HepG2 (cell line): Measurements from ENCODE around the gene TEKT1. TPM values are rescaled to one million over a fixed set of nuclear protein-coding genes. Genes with fewer than 3 reads are reported as not detected.

ENCODE experiments used
- CBX5 ChIP-seq: sonication (generic); formaldehyde crosslinking; IDR thresholded peaks from 2 replicates; pipeline ENCODE4 v1.4.0; 2020; ENCODE audit warnings: missing genetic modification reagents, borderline replicate concordance
- KLF9 ChIP-seq: IDR thresholded peaks from 2 replicates; pipeline ENCODE4 v1.6.1; 2016; ENCODE audit warnings: low read depth
- NFE2 ChIP-seq: sonication (generic); formaldehyde crosslinking; IDR thresholded peaks from 2 replicates; pipeline ENCODE4 v1.4.0; 2020; ENCODE audit warnings: missing genetic modification reagents
- SALL1 ChIP-seq: sonication (generic); formaldehyde crosslinking; IDR thresholded peaks from 2 replicates; pipeline ENCODE4 v1.8.0; 2022; ENCODE audit warnings: mild to moderate bottlenecking, missing genetic modification reagents
- SATB2 ChIP-seq: sonication (generic); formaldehyde crosslinking; IDR thresholded peaks from 2 replicates; pipeline ENCODE4 v1.5.0; 2020; ENCODE audit warnings: missing genetic modification reagents
- ZNF17 ChIP-seq: sonication (generic); formaldehyde crosslinking; IDR thresholded peaks from 2 replicates; pipeline ENCODE4 v1.5.0; 2020; ENCODE audit warnings: mild to moderate bottlenecking, missing genetic modification reagents
- ZNF225 ChIP-seq: sonication (generic); formaldehyde crosslinking; IDR thresholded peaks from 2 replicates; pipeline ENCODE4 v1.4.0; 2020; ENCODE audit warnings: mild to moderate bottlenecking, missing genetic modification reagents
- ZNF652 ChIP-seq: IDR thresholded peaks from 2 replicates; pipeline ENCODE4 v1.6.1; 2016; ENCODE audit warnings: low read depth, borderline replicate concordance
- polyA plus RNA-seq, 8 experiments: library from polyadenylated mRNA; depleted of rRNA in 3 of 8; stranded (reverse) in 7 of 8; unstranded in 1 of 8; fragments of >200 nt; fragmentation: Illumina TruSeq in 4 of 8; extraction: Trizol in 4 of 8; gene quantifications; 2 replicates each; pipeline versions ENCODE4 v1.2.1 to v1.2.3, GENCODE V29; 2011 to 2016; ENCODE audit warnings: low read depth in 4 of 8, missing spikeins in 1 of 8, mixed read lengths in 1 of 8; ENCODE audit not compliant: insufficient read depth in 1 of 8
- total RNA-seq, 5 experiments: library from RNA; depleted of rRNA; stranded (reverse); fragments of >200 nt; fragmentation: Illumina TruSeq; extraction: Trizol; gene quantifications; 2 replicates each; pipeline ENCODE4 v1.2.3, GENCODE V29; 2016; ENCODE audit warnings: low read depth in 1 of 5
- TF ChIP-seq, protein P1 (sequence below): IDR thresholded peaks from 2 replicates; pipeline ENCODE4 v1.6.1; 2016; ENCODE audit warnings: low read depth, control low read depth
- TF ChIP-seq, protein P2 (sequence below): sonication (generic); formaldehyde crosslinking; IDR thresholded peaks from 2 replicates; pipeline ENCODE4 v1.8.0; 2022; ENCODE audit warnings: missing genetic modification reagents, mild to moderate bottlenecking, moderate library complexity, borderline replicate concordance
- TF ChIP-seq, protein P3 (sequence below): sonication (generic); formaldehyde crosslinking; IDR thresholded peaks from 2 replicates; pipeline ENCODE4 v1.8.1; 2023; ENCODE audit warnings: mild to moderate bottlenecking, moderate library complexity, missing genetic modification reagents
- TF ChIP-seq, protein P4 (sequence below): sonication (generic); formaldehyde crosslinking; IDR thresholded peaks from 2 replicates; pipeline ENCODE4 v1.4.0; 2020; ENCODE audit warnings: missing genetic modification reagents
- TF ChIP-seq, protein P5 (sequence below): sonication (generic); formaldehyde crosslinking; IDR thresholded peaks from 2 replicates; pipeline ENCODE4 v1.4.0; 2020; ENCODE audit warnings: missing genetic modification reagents

The TEKT1 gene
- total and polyA plus RNA-seq, 2 of the 13 experiments (the other 11 are each of a cell fraction or from before 2014, with no cell fraction given) = not detected

DNA sequence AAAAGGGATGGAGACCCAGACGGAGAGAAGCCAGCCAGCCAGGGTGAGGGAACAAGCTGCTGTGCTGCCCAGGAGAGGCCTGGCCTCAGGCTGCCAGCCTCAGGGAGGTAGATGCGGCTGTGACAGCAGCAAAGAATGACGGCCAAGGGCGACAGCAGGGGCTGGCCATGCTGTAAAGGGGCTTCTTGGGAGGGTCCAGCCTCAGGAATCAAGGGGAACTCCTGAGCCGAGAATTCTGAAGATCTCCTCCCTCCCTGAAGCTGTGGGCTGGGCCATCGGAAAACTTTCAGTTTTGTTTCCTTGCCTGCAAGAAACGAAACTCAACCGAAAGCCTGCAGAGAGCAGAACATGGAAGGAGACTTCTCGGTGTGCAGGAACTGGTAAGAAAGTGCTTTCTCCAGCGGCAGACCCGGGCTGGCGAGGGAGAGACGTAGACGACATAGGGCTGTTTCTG, 75.8 kb downstream of the TEKT1 start, which contains the start of gene XAF1 (continued):
- TF ChIP-seq ZNF652 (CRISPR knock-in tag) (no peak), SATB2 (CRISPR knock-in tag) (no peak), ZNF17 (no peak), KLF9 (CRISPR knock-in tag) (no peak), NFE2 (CRISPR knock-in tag) (no peak), CBX5 (CRISPR knock-in tag) (no peak), ZNF225 (no peak), SALL1 (CRISPR knock-in tag) (peak; percentile 31; the same call in 1 of the 2 replicates)
- TF ChIP-seq, protein P1, sequence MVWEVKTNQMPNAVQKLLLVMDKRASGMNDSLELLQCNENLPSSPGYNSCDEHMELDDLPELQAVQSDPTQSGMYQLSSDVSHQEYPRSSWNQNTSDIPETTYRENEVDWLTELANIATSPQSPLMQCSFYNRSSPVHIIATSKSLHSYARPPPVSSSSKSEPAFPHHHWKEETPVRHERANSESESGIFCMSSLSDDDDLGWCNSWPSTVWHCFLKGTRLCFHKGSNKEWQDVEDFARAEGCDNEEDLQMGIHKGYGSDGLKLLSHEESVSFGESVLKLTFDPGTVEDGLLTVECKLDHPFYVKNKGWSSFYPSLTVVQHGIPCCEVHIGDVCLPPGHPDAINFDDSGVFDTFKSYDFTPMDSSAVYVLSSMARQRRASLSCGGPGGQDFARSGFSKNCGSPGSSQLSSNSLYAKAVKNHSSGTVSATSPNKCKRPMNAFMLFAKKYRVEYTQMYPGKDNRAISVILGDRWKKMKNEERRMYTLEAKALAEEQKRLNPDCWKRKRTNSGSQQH = no peak
- TF ChIP-seq, protein P2, sequence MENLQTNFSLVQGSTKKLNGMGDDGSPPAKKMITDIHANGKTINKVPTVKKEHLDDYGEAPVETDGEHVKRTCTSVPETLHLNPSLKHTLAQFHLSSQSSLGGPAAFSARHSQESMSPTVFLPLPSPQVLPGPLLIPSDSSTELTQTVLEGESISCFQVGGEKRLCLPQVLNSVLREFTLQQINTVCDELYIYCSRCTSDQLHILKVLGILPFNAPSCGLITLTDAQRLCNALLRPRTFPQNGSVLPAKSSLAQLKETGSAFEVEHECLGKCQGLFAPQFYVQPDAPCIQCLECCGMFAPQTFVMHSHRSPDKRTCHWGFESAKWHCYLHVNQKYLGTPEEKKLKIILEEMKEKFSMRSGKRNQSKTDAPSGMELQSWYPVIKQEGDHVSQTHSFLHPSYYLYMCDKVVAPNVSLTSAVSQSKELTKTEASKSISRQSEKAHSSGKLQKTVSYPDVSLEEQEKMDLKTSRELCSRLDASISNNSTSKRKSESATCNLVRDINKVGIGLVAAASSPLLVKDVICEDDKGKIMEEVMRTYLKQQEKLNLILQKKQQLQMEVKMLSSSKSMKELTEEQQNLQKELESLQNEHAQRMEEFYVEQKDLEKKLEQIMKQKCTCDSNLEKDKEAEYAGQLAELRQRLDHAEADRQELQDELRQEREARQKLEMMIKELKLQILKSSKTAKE (CRISPR knock-in tag) = no peak
- TF ChIP-seq, protein P3, sequence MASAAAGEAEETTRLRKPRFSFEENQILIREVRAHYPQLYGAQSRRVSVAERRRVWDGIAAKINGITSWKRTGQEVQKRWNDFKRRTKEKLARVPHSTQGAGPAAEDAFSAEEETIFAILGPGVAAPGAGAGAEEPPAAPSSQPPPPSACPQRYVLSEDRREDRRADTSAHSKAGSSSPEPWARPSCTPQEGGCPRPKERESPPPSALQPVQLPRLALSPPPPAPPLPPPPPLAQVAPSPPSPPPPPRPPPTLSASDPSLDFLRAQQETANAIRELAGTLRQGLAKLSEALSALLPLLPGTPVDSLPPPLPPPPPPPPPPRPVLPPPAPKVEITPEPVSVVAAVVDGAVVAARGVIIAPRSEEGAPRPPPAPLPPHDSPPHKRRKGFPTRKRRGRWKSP (CRISPR knock-in tag) = no peak
- TF ChIP-seq, protein P4, sequence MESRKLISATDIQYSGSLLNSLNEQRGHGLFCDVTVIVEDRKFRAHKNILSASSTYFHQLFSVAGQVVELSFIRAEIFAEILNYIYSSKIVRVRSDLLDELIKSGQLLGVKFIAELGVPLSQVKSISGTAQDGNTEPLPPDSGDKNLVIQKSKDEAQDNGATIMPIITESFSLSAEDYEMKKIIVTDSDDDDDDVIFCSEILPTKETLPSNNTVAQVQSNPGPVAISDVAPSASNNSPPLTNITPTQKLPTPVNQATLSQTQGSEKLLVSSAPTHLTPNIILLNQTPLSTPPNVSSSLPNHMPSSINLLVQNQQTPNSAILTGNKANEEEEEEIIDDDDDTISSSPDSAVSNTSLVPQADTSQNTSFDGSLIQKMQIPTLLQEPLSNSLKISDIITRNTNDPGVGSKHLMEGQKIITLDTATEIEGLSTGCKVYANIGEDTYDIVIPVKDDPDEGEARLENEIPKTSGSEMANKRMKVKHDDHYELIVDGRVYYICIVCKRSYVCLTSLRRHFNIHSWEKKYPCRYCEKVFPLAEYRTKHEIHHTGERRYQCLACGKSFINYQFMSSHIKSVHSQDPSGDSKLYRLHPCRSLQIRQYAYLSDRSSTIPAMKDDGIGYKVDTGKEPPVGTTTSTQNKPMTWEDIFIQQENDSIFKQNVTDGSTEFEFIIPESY (CRISPR knock-in tag) = no peak
- TF ChIP-seq, protein P5, sequence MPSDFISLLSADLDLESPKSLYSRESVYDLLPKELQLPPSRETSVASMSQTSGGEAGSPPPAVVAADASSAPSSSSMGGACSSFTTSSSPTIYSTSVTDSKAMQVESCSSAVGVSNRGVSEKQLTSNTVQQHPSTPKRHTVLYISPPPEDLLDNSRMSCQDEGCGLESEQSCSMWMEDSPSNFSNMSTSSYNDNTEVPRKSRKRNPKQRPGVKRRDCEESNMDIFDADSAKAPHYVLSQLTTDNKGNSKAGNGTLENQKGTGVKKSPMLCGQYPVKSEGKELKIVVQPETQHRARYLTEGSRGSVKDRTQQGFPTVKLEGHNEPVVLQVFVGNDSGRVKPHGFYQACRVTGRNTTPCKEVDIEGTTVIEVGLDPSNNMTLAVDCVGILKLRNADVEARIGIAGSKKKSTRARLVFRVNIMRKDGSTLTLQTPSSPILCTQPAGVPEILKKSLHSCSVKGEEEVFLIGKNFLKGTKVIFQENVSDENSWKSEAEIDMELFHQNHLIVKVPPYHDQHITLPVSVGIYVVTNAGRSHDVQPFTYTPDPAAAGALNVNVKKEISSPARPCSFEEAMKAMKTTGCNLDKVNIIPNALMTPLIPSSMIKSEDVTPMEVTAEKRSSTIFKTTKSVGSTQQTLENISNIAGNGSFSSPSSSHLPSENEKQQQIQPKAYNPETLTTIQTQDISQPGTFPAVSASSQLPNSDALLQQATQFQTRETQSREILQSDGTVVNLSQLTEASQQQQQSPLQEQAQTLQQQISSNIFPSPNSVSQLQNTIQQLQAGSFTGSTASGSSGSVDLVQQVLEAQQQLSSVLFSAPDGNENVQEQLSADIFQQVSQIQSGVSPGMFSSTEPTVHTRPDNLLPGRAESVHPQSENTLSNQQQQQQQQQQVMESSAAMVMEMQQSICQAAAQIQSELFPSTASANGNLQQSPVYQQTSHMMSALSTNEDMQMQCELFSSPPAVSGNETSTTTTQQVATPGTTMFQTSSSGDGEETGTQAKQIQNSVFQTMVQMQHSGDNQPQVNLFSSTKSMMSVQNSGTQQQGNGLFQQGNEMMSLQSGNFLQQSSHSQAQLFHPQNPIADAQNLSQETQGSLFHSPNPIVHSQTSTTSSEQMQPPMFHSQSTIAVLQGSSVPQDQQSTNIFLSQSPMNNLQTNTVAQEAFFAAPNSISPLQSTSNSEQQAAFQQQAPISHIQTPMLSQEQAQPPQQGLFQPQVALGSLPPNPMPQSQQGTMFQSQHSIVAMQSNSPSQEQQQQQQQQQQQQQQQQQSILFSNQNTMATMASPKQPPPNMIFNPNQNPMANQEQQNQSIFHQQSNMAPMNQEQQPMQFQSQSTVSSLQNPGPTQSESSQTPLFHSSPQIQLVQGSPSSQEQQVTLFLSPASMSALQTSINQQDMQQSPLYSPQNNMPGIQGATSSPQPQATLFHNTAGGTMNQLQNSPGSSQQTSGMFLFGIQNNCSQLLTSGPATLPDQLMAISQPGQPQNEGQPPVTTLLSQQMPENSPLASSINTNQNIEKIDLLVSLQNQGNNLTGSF (CRISPR knock-in tag) = no peak
